SK-N-SH treated with all-trans-retinoic acid at 6 μM for 48 hours (cell line): Measurements from ENCODE around the gene EGFLAM.

Experiments used
- ATAC-seq: fragments of 200-7000 bp; cut with Tn5 transposase; 3 replicates; pipeline ENCODE4 v1.9.1; 2020; ENCODE audit warnings: mild to moderate bottlenecking, moderate library complexity
- ARNTL ChIP-seq: fragments of 450-650 bp; formaldehyde crosslinking; IDR thresholded peaks from 2 replicates; pipeline ENCODE4 v1.5.0; 2020; ENCODE audit warnings: low read depth, mild to moderate bottlenecking, moderate library complexity, borderline replicate concordance
- BACH2 ChIP-seq: fragments of 250-450 bp; sonication (Bioruptor Pico); IDR thresholded peaks from 2 replicates; pipeline ENCODE4 v1.9.0; 2021; ENCODE audit warnings: mild to moderate bottlenecking, borderline replicate concordance
- CREB5 ChIP-seq: fragments of 250-450 bp; sonication (Bioruptor Pico); IDR thresholded peaks from 2 replicates; pipeline ENCODE4 v1.5.1; 2020; ENCODE audit warnings: low read depth, mild to moderate bottlenecking, moderate library complexity
- CSDC2 ChIP-seq: fragments of 250-450 bp; sonication (Bioruptor Pico); IDR thresholded peaks from 2 replicates; pipeline ENCODE4 v1.5.0; 2020; ENCODE audit warnings: mild to moderate bottlenecking, moderate library complexity
- CSRNP3 ChIP-seq: fragments of 250-450 bp; sonication (Bioruptor Pico); IDR thresholded peaks from 2 replicates; pipeline ENCODE4 v1.5.1; 2021; ENCODE audit warnings: mild to moderate bottlenecking, moderate library complexity
- ESRRG ChIP-seq: fragments of 250-450 bp; sonication (Bioruptor Pico); IDR thresholded peaks from 2 replicates; pipeline ENCODE4 v1.6.1; 2021; ENCODE audit warnings: mild to moderate bottlenecking
- GLIS3 ChIP-seq: fragments of 250-450 bp; sonication (Bioruptor Pico); IDR thresholded peaks from 2 replicates; pipeline ENCODE4 v1.5.0; 2020; ENCODE audit warnings: mild to moderate bottlenecking, moderate library complexity
- ISL1 ChIP-seq: fragments of 250-450 bp; sonication (Bioruptor Pico); IDR thresholded peaks from 2 replicates; pipeline ENCODE4 v2.1.2; 2022; ENCODE audit warnings: mild to moderate bottlenecking, moderate library complexity
- OSR1 ChIP-seq: fragments of 250-450 bp; sonication (Bioruptor Pico); IDR thresholded peaks from 2 replicates; pipeline ENCODE4 v1.8.0; 2022; ENCODE audit warnings: moderate library complexity, mild to moderate bottlenecking, inconsistent platforms
- POU6F1 ChIP-seq: fragments of 250-450 bp; sonication (Bioruptor Pico); IDR thresholded peaks from 2 replicates; pipeline ENCODE4 v1.8.0; 2021; ENCODE audit warnings: low read depth, mild to moderate bottlenecking, moderate library complexity, borderline replicate concordance
- PPARA ChIP-seq: fragments of 250-450 bp; sonication (Bioruptor Pico); IDR thresholded peaks from 2 replicates; pipeline ENCODE4 v1.5.0; 2020; ENCODE audit warnings: mild to moderate bottlenecking, borderline replicate concordance
- TCF4 ChIP-seq: fragments of 250-450 bp; sonication (Bioruptor Pico); IDR thresholded peaks from 2 replicates; pipeline ENCODE4 v1.8.0; 2021; ENCODE audit warnings: mild to moderate bottlenecking, moderate library complexity, borderline replicate concordance
- TOX ChIP-seq: fragments of 250-450 bp; sonication (Bioruptor Pico); IDR thresholded peaks from 2 replicates; pipeline ENCODE4 v1.8.0; 2021; ENCODE audit warnings: mild to moderate bottlenecking, moderate library complexity, borderline replicate concordance
- ZC3H10 ChIP-seq: fragments of 250-450 bp; sonication (Bioruptor Pico); IDR thresholded peaks from 2 replicates; pipeline ENCODE4 v1.5.1; 2021; ENCODE audit warnings: mild to moderate bottlenecking, moderate library complexity
- ZFP3 ChIP-seq: fragments of 250-450 bp; sonication (Bioruptor Pico); IDR thresholded peaks from 2 replicates; pipeline ENCODE4 v1.5.0; 2020; ENCODE audit warnings: mild to moderate bottlenecking, moderate library complexity
- ZFP30 ChIP-seq: fragments of 450-650 bp; formaldehyde crosslinking; IDR thresholded peaks from 2 replicates; pipeline ENCODE4 v1.5.0; 2022; ENCODE audit warnings: mild to moderate bottlenecking, moderate library complexity
- ZNF565 ChIP-seq: fragments of 450-650 bp; formaldehyde crosslinking; conservative IDR thresholded peaks from 2 replicates; pipeline ENCODE4 v1.5.0; 2020; ENCODE audit warnings: low read depth, mild to moderate bottlenecking, moderate library complexity
- TF ChIP-seq, protein P1 (sequence below): fragments of 250-450 bp; sonication (Bioruptor Pico); IDR thresholded peaks from 2 replicates; pipeline ENCODE4 v1.5.0; 2020; ENCODE audit warnings: mild to moderate bottlenecking, moderate library complexity
- TF ChIP-seq, protein P2 (sequence below): fragments of 250-450 bp; sonication (Bioruptor Pico); IDR thresholded peaks from 2 replicates; pipeline ENCODE4 v1.8.0; 2020; ENCODE audit warnings: mild to moderate bottlenecking, moderate library complexity, borderline replicate concordance

The EGFLAM gene

GRCh38 chr5:38267372-38267771 lies 9.0 kb downstream of the EGFLAM start:
- no peak for TF ChIP-seq CSDC2 (CRISPR knock-in tag)
- no peak for TF ChIP-seq GLIS3 (CRISPR knock-in tag)
- no peak for ATAC-seq

DNA sequence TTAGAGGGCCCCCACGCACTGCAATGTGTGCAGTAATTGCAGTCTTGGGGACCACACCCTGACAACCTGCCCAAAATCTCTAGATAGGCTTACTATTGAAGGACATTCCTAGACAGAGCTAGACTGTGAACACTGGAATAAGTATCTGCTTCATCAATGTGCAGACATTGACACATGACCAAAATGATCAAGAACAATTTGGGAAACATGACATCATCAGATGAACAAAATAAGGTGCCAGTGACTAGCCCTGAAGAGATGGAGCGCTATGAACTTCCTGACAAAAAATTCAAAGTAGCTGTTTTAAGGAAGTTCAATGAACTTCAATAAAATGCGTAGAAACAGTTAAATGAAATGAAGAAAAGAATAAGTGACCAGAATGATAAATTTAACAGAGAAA lies 15.3 kb downstream of the EGFLAM start:
- no peak for ATAC-seq
- TF ChIP-seq ISL1 (CRISPR knock-in tag) (no peak), POU6F1 (CRISPR knock-in tag) (no peak), CSRNP3 (CRISPR knock-in tag) (no peak), CREB5 (CRISPR knock-in tag) (no peak), ZFP30 (no peak), GLIS3 (CRISPR knock-in tag) (no peak), ZC3H10 (CRISPR knock-in tag) (no peak), TOX (CRISPR knock-in tag) (no peak), CSDC2 (CRISPR knock-in tag) (no peak), OSR1 (CRISPR knock-in tag) (no peak)
- TF ChIP-seq, protein P1, sequence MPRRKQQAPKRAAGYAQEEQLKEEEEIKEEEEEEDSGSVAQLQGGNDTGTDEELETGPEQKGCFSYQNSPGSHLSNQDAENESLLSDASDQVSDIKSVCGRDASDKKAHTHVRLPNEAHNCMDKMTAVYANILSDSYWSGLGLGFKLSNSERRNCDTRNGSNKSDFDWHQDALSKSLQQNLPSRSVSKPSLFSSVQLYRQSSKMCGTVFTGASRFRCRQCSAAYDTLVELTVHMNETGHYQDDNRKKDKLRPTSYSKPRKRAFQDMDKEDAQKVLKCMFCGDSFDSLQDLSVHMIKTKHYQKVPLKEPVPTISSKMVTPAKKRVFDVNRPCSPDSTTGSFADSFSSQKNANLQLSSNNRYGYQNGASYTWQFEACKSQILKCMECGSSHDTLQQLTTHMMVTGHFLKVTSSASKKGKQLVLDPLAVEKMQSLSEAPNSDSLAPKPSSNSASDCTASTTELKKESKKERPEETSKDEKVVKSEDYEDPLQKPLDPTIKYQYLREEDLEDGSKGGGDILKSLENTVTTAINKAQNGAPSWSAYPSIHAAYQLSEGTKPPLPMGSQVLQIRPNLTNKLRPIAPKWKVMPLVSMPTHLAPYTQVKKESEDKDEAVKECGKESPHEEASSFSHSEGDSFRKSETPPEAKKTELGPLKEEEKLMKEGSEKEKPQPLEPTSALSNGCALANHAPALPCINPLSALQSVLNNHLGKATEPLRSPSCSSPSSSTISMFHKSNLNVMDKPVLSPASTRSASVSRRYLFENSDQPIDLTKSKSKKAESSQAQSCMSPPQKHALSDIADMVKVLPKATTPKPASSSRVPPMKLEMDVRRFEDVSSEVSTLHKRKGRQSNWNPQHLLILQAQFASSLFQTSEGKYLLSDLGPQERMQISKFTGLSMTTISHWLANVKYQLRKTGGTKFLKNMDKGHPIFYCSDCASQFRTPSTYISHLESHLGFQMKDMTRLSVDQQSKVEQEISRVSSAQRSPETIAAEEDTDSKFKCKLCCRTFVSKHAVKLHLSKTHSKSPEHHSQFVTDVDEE: no peak
- TF ChIP-seq, all 23 proteins: peak for 0

DNA sequence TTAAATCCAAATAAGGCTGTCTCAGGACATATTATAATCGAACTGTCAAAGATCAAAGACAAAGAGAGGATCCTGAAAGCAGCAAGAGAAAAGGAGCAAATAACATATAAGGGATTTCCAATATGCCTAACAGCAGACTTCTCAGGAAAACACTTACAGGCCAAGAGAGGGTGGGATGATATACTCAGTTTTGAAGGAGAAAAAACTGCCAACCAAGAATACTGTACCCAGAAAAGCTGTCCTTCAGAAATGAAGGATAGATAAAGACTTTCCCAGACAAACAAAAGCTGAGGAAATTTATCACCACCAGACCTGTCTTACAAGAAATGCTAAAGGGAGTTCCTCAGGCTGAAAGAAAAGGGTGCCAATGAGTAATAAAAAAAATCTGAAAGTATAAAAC lies 16.0 kb downstream of the EGFLAM start:
- TF ChIP-seq OSR1 (CRISPR knock-in tag) (no peak), CSRNP3 (CRISPR knock-in tag) (no peak), PPARA (CRISPR knock-in tag) (no peak), ESRRG (CRISPR knock-in tag) (no peak), BACH2 (CRISPR knock-in tag) (no peak), ISL1 (CRISPR knock-in tag) (no peak), ZNF565 (CRISPR knock-in tag) (no peak), ZFP30 (no peak), ARNTL (no peak)
- TF ChIP-seq, protein P2, sequence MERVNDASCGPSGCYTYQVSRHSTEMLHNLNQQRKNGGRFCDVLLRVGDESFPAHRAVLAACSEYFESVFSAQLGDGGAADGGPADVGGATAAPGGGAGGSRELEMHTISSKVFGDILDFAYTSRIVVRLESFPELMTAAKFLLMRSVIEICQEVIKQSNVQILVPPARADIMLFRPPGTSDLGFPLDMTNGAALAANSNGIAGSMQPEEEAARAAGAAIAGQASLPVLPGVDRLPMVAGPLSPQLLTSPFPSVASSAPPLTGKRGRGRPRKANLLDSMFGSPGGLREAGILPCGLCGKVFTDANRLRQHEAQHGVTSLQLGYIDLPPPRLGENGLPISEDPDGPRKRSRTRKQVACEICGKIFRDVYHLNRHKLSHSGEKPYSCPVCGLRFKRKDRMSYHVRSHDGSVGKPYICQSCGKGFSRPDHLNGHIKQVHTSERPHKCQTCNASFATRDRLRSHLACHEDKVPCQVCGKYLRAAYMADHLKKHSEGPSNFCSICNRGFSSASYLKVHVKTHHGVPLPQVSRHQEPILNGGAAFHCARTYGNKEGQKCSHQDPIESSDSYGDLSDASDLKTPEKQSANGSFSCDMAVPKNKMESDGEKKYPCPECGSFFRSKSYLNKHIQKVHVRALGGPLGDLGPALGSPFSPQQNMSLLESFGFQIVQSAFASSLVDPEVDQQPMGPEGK (CRISPR knock-in tag): no peak
- no peak for ATAC-seq

DNA sequence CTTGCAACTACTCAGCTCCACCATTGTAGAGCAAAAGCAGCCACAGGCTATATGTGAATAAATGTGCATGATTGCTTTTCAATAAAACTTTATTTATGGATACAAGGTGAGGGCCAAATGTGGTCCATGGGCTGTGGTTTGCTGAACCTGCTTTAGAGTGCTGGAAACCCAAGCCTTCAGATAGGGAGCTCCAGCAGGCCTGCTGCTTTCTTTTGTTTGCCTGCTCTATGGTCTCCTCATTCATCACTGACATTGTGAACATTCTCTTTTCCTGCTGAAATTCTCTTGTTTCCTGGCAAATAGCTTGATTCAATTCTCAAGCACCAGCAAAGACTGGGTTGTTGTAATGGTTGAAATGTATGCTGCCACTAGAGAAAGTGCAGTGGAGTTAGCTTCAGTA lies 26.0 kb downstream of the EGFLAM start:
- no peak for ATAC-seq
- TF ChIP-seq BACH2 (CRISPR knock-in tag): no peak
- TF ChIP-seq TOX (CRISPR knock-in tag): no peak
- TF ChIP-seq ZFP30: no peak
- TF ChIP-seq, protein P2 (CRISPR knock-in tag): no peak
- no peak for TF ChIP-seq CSRNP3 (CRISPR knock-in tag)
- TF ChIP-seq TCF4 (CRISPR knock-in tag): no peak
- no peak for TF ChIP-seq OSR1 (CRISPR knock-in tag)
- TF ChIP-seq ZC3H10 (CRISPR knock-in tag): no peak
- no peak for TF ChIP-seq CREB5 (CRISPR knock-in tag)
- TF ChIP-seq ZNF565 (CRISPR knock-in tag): no peak
- no peak for TF ChIP-seq ZFP3 (CRISPR knock-in tag)
